Measurements from ENCODE around the gene SLC7A8.

DNA sequence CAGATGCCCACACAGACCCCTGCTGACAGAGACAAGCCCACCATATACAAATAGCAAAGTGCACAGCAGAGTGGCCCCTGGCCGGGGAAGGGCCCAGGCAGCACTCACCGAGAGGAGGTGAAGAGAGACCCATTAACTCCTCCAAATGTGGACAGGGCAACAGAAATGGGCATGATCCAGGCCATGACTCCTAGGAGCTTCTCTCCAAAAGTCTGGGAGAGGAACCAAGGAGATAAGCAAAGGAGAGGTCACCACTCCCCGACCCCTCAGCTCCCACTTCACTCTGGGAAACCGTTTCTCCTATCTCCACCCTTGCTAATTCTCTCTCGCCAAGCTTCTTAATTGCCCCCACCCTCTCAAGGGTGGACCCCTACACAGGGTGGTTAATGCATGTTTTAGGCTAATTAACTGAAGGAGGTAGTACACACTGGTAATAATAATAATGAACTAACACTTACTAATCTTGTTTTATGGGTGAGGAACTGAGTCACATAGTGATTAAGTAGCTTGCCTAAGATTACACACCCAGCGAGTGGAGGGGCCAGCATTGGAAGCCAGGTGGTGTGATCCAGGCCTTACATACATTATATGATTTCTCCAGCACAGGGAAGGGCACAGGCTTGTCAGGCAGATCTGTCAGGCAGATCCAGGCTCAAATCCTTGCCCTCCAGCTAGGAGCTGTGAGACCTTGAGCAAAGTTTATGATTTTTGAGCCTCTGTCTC is 45.5 kb downstream of the SLC7A8 start:
- TF ChIP-seq, protein P1, sequence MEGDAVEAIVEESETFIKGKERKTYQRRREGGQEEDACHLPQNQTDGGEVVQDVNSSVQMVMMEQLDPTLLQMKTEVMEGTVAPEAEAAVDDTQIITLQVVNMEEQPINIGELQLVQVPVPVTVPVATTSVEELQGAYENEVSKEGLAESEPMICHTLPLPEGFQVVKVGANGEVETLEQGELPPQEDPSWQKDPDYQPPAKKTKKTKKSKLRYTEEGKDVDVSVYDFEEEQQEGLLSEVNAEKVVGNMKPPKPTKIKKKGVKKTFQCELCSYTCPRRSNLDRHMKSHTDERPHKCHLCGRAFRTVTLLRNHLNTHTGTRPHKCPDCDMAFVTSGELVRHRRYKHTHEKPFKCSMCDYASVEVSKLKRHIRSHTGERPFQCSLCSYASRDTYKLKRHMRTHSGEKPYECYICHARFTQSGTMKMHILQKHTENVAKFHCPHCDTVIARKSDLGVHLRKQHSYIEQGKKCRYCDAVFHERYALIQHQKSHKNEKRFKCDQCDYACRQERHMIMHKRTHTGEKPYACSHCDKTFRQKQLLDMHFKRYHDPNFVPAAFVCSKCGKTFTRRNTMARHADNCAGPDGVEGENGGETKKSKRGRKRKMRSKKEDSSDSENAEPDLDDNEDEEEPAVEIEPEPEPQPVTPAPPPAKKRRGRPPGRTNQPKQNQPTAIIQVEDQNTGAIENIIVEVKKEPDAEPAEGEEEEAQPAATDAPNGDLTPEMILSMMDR (tag by site-specific recombination; IDR thresholded peaks at IDR 0.05) = no peak
- TF ChIP-seq, protein P2, sequence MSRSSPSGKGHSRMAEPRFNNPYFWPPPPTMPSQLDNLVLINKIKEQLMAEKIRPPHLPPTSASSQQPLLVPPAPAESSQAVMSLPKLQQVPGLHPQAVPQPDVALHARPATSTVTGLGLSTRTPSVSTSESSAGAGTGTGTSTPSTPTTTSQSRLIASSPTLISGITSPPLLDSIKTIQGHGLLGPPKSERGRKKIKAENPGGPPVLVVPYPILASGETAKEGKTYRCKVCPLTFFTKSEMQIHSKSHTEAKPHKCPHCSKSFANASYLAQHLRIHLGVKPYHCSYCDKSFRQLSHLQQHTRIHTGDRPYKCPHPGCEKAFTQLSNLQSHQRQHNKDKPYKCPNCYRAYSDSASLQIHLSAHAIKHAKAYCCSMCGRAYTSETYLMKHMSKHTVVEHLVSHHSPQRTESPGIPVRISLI (tag by site-specific recombination; IDR thresholded peaks at IDR 0.05) = no peak
- TF ChIP-seq SP2 (tag by site-specific recombination; IDR thresholded peaks at IDR 0.05) = no peak
- no peak for TF ChIP-seq ZNF175 (tag by site-specific recombination; IDR thresholded peaks at IDR 0.05)
- TF ChIP-seq, protein P3, sequence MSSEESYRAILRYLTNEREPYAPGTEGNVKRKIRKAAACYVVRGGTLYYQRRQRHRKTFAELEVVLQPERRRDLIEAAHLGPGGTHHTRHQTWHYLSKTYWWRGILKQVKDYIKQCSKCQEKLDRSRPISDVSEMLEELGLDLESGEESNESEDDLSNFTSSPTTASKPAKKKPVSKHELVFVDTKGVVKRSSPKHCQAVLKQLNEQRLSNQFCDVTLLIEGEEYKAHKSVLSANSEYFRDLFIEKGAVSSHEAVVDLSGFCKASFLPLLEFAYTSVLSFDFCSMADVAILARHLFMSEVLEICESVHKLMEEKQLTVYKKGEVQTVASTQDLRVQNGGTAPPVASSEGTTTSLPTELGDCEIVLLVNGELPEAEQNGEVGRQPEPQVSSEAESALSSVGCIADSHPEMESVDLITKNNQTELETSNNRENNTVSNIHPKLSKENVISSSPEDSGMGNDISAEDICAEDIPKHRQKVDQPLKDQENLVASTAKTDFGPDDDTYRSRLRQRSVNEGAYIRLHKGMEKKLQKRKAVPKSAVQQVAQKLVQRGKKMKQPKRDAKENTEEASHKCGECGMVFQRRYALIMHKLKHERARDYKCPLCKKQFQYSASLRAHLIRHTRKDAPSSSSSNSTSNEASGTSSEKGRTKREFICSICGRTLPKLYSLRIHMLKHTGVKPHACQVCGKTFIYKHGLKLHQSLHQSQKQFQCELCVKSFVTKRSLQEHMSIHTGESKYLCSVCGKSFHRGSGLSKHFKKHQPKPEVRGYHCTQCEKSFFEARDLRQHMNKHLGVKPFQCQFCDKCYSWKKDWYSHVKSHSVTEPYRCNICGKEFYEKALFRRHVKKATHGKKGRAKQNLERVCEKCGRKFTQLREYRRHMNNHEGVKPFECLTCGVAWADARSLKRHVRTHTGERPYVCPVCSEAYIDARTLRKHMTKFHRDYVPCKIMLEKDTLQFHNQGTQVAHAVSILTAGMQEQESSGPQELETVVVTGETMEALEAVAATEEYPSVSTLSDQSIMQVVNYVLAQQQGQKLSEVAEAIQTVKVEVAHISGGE (tag by site-specific recombination; conservative IDR thresholded peaks at IDR 0.05; ENCODE audit: low read depth) = no peak
- TF ChIP-seq ZNF274 (IDR thresholded peaks at IDR 0.05; ENCODE audit: low read length) = no peak
- TF ChIP-seq ZNF274 (tag by site-specific recombination; IDR thresholded peaks at IDR 0.05; ENCODE audit: borderline replicate concordance) = no peak
- no peak for TF ChIP-seq ZNF121 (tag by site-specific recombination; IDR thresholded peaks at IDR 0.05)
